Measurements from ENCODE around the gene HECTD4. TPM values are rescaled to one million over a fixed set of nuclear protein-coding genes. Genes with fewer than 3 reads are reported as not detected.

Gene HECTD4
- total and polyA plus RNA-seq, 4 donors = 4.3 to 80.1 (median 25.5) TPM

- no peak for DNase-seq (ENCODE audit: low spot score)
- Histone ChIP-seq H3K9me3 (ENCODE audit: control insufficient read depth in 4 of 4, low read length in 3 of 4) (no peaks in the 10 kb centered on the region), H3K27me3 (ENCODE audit: control insufficient read depth in 4 of 4, insufficient read depth in 4 of 4, low read length in 3 of 4) (no peaks in the 10 kb centered on the region), H3K4me1 (ENCODE audit: control insufficient read depth in 4 of 4, insufficient read depth in 4 of 4, low read length in 3 of 4) (peaks cover 0 to 3% (median 0%) of the 10 kb centered on the region in 4 donors), H3K4me3 (ENCODE audit: low read depth in 1 of 3, low read length in 3 of 3) (no peak overlapping the region), H3K9ac (ENCODE audit: low read depth in 1 of 2, low read length in 2 of 2) (no peak overlapping the region), H3K27ac (ENCODE audit: low read depth in 1 of 2, low read length in 2 of 2) (no peak overlapping the region), H3K36me3 (ENCODE audit: control insufficient read depth in 4 of 4, insufficient read depth in 3 of 4, low read depth in 1 of 4, low read length in 3 of 4) (peaks cover 8 to 45% (median 36%) of the 10 kb centered on the region in 4 donors)
- WGBS = 90% methylated on average over 1 of the region's 1 CpG
- TF ChIP-seq RAD21 (IDR thresholded peaks at IDR 0.05) (no peak), HNF4G (IDR thresholded peaks at IDR 0.05) (no peak), HNF4A (conservative IDR thresholded peaks at IDR 0.05) (no peak), FOXA1 (IDR thresholded peaks at IDR 0.05) (no peak), GABPA (IDR thresholded peaks at IDR 0.05 in 1 of 2, conservative IDR thresholded peaks at IDR 0.05 in 1 of 2) (no peak), FOXA2 (IDR thresholded peaks at IDR 0.05) (no peak), RXRA (IDR thresholded peaks at IDR 0.05) (no peak), SP1 (IDR thresholded peaks at IDR 0.05) (no peak), NR2F2 (IDR thresholded peaks at IDR 0.05) (no peak), TAF1 (conservative IDR thresholded peaks at IDR 0.05) (no peak), EGR1 (IDR thresholded peaks at IDR 0.05; ENCODE audit: low read depth in 2 of 2) (no peak), YY1 (IDR thresholded peaks at IDR 0.05) (no peak), JUND (IDR thresholded peaks at IDR 0.05) (no peak)
- TF ChIP-seq, protein P1, sequence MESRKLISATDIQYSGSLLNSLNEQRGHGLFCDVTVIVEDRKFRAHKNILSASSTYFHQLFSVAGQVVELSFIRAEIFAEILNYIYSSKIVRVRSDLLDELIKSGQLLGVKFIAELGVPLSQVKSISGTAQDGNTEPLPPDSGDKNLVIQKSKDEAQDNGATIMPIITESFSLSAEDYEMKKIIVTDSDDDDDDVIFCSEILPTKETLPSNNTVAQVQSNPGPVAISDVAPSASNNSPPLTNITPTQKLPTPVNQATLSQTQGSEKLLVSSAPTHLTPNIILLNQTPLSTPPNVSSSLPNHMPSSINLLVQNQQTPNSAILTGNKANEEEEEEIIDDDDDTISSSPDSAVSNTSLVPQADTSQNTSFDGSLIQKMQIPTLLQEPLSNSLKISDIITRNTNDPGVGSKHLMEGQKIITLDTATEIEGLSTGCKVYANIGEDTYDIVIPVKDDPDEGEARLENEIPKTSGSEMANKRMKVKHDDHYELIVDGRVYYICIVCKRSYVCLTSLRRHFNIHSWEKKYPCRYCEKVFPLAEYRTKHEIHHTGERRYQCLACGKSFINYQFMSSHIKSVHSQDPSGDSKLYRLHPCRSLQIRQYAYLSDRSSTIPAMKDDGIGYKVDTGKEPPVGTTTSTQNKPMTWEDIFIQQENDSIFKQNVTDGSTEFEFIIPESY (IDR thresholded peaks at IDR 0.05) = no peak
- TF ChIP-seq, protein P2, sequence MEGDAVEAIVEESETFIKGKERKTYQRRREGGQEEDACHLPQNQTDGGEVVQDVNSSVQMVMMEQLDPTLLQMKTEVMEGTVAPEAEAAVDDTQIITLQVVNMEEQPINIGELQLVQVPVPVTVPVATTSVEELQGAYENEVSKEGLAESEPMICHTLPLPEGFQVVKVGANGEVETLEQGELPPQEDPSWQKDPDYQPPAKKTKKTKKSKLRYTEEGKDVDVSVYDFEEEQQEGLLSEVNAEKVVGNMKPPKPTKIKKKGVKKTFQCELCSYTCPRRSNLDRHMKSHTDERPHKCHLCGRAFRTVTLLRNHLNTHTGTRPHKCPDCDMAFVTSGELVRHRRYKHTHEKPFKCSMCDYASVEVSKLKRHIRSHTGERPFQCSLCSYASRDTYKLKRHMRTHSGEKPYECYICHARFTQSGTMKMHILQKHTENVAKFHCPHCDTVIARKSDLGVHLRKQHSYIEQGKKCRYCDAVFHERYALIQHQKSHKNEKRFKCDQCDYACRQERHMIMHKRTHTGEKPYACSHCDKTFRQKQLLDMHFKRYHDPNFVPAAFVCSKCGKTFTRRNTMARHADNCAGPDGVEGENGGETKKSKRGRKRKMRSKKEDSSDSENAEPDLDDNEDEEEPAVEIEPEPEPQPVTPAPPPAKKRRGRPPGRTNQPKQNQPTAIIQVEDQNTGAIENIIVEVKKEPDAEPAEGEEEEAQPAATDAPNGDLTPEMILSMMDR (IDR thresholded peaks at IDR 0.05; ENCODE audit: low read depth, low read length, missing input control) = no peak
- TF ChIP-seq, protein P3, sequence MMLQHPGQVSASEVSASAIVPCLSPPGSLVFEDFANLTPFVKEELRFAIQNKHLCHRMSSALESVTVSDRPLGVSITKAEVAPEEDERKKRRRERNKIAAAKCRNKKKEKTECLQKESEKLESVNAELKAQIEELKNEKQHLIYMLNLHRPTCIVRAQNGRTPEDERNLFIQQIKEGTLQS (IDR thresholded peaks at IDR 0.05) = no peak
- TF ChIP-seq, protein P4, sequence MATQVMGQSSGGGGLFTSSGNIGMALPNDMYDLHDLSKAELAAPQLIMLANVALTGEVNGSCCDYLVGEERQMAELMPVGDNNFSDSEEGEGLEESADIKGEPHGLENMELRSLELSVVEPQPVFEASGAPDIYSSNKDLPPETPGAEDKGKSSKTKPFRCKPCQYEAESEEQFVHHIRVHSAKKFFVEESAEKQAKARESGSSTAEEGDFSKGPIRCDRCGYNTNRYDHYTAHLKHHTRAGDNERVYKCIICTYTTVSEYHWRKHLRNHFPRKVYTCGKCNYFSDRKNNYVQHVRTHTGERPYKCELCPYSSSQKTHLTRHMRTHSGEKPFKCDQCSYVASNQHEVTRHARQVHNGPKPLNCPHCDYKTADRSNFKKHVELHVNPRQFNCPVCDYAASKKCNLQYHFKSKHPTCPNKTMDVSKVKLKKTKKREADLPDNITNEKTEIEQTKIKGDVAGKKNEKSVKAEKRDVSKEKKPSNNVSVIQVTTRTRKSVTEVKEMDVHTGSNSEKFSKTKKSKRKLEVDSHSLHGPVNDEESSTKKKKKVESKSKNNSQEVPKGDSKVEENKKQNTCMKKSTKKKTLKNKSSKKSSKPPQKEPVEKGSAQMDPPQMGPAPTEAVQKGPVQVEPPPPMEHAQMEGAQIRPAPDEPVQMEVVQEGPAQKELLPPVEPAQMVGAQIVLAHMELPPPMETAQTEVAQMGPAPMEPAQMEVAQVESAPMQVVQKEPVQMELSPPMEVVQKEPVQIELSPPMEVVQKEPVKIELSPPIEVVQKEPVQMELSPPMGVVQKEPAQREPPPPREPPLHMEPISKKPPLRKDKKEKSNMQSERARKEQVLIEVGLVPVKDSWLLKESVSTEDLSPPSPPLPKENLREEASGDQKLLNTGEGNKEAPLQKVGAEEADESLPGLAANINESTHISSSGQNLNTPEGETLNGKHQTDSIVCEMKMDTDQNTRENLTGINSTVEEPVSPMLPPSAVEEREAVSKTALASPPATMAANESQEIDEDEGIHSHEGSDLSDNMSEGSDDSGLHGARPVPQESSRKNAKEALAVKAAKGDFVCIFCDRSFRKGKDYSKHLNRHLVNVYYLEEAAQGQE (IDR thresholded peaks at IDR 0.05) = no peak
- TF ChIP-seq, protein P5, sequence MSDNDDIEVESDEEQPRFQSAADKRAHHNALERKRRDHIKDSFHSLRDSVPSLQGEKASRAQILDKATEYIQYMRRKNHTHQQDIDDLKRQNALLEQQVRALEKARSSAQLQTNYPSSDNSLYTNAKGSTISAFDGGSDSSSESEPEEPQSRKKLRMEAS (IDR thresholded peaks at IDR 0.05) = no peak
Observed at GRCh38 chr12:112236386-112236785, 145.8 kb downstream of the HECTD4 start.

All from liver (tissue), 9 donors.